Gastroesophageal sphincter (tissue), 4 donors: ENCODE results near the gene DDIT3. TPM values are rescaled to one million over a fixed set of nuclear protein-coding genes. Genes with fewer than 3 reads are reported as not detected.

ENCODE experiments used
- ATAC-seq: fragments of 150-250 bp; one replicate; pipeline ENCODE4 v1.9.1; 2016; ENCODE audit warnings: mild to moderate bottlenecking, moderate library complexity
- H3K27ac ChIP-seq, 4 donors: fragments of 200-600 bp; sonication (generic) in 3 of 4; 1 replicate in 3 of 4; 2 replicates in 1 of 4; pipeline ENCODE4 v1.5.1; 2016 to 2019
- H3K27me3 ChIP-seq: fragments of 200-600 bp; sonication (generic); one replicate; pipeline ENCODE4 v1.5.1; 2019
- H3K36me3 ChIP-seq, 2 donors: fragments of 200-600 bp; sonication (generic); one replicate each; pipeline ENCODE4 v1.5.1; 2019; ENCODE audit warnings: control low read depth in 1 of 2
- H3K4me1 ChIP-seq, 3 donors: fragments of 200-600 bp; sonication (generic); 1 replicate in 2 of 3; 2 replicates in 1 of 3; pipeline ENCODE4 v1.5.1; 2016 to 2019; ENCODE audit warnings: control low read depth in 2 of 3
- H3K4me3 ChIP-seq, 2 donors: fragments of 200-600 bp; sonication (generic); one replicate each; pipeline ENCODE4 v1.5.1; 2019; ENCODE audit warnings: mild to moderate bottlenecking in 1 of 2, moderate library complexity in 1 of 2
- H3K9me3 ChIP-seq, 3 donors: fragments of 200-600 bp; sonication (generic); one replicate each; pipeline ENCODE4 v1.5.1; 2017 to 2019; ENCODE audit warnings: control low read depth in 2 of 3
- CTCF ChIP-seq, 4 experiments: fragments of 200-600 bp in 2 of 4; fragments of 450-650 bp in 2 of 4; sonication (generic) in 1 of 4; IDR thresholded peaks; one replicate each; pipeline ENCODE4 v1.5.1; 2017 to 2019; ENCODE audit warnings: antibody characterized with exemption in 4 of 4, mild to moderate bottlenecking in 2 of 4, moderate library complexity in 2 of 4
- EP300 ChIP-seq: sonication (generic); formaldehyde crosslinking; IDR thresholded peaks from one replicate; pipeline ENCODE4 v1.6.1; 2017; ENCODE audit warnings: antibody characterized with exemption, mild to moderate bottlenecking
- POLR2A ChIP-seq, 2 donors: fragments of 450-650 bp; IDR thresholded peaks; one replicate each; pipeline ENCODE4 v1.6.1; 2017; ENCODE audit warnings: antibody characterized with exemption in 2 of 2, mild to moderate bottlenecking in 2 of 2, moderate library complexity in 1 of 2
- POLR2AphosphoS5 ChIP-seq: sonication (generic); formaldehyde crosslinking; IDR thresholded peaks from one replicate; pipeline ENCODE4 v1.6.1; 2017; ENCODE audit warnings: antibody characterized with exemption
- WGBS, 2 donors: methylation state at CpG; one replicate each; pipeline ENCODE4 v1.1.5; 2018; ENCODE audit warnings: low coverage in 1 of 2; 5-methylcytosine and 5-hydroxymethylcytosine counted together
- total RNA-seq, 4 donors: library from RNA; depleted of rRNA; stranded (reverse); fragments of >200 nt; gene quantifications; one replicate each; pipeline ENCODE4 v1.1.0, GENCODE V29; 2016

DDIT3 gene
- total RNA-seq, 4 donors from 2014 or later, result 17.7 to 41.2 (median 36.5) TPM

- no peak for ATAC-seq
- H3K4me3 ChIP-seq, result no peak overlapping the region
- WGBS, 2 donors, result 64% methylated on average over 6 of the region's 10 CpGs; no CpG with 5 or more reads in 1 of the 2 donors
- peak overlapping the region in 2 of 4 donors; percentile 24 to 37 for H3K27ac ChIP-seq
- no peak for TF ChIP-seq POLR2AphosphoS5
- no peak for TF ChIP-seq POLR2A (IDR thresholded peaks at IDR 0.05)
- no peak for TF ChIP-seq EP300
- TF ChIP-seq CTCF (IDR thresholded peaks at IDR 0.05), result no peak
- peaks cover 0 to 39% (median 14%) of the 10 kb centered on the region in 3 donors for H3K4me1 ChIP-seq
- H3K36me3 ChIP-seq, result peaks cover 0 to 100% of the 10 kb centered on the region in 2 donors
- H3K9me3 ChIP-seq, result no peaks in the 10 kb centered on the region
- no peaks in the 10 kb centered on the region for H3K27me3 ChIP-seq
These were observed 8.7 kb upstream of the DDIT3 start for GRCh38 chr12:57528831-57529555.

- Histone ChIP-seq H3K9me3 (no peaks in the 10 kb centered on the region), H3K27ac (no peak overlapping the region), H3K4me3 (no peak overlapping the region), H3K27me3 (no peaks in the 10 kb centered on the region), H3K4me1 (peaks cover 0 to 47% (median 18%) of the 10 kb centered on the region in 3 donors), H3K36me3 (peaks cover 0 to 93% of the 10 kb centered on the region in 2 donors)
- ATAC-seq, result no peak
- WGBS, 2 donors, result no CpG with 5 or more reads among the region's 12 CpGs
- no peak for TF ChIP-seq POLR2AphosphoS5
- TF ChIP-seq EP300, result no peak
- TF ChIP-seq CTCF (IDR thresholded peaks at IDR 0.05), result no peak
- TF ChIP-seq POLR2A (IDR thresholded peaks at IDR 0.05), result no peak
These were observed 7.9 kb upstream of the DDIT3 start for GRCh38 chr12:57528176-57528575.

- no peaks in the 10 kb centered on the region for H3K27me3 ChIP-seq
- no peak for ATAC-seq
- H3K4me3 ChIP-seq, result no peak overlapping the region
- peaks cover 0 to 84% of the 10 kb centered on the region in 2 donors for H3K36me3 ChIP-seq
- peaks cover 0 to 50% (median 18%) of the 10 kb centered on the region in 3 donors for H3K4me1 ChIP-seq
- H3K9me3 ChIP-seq, result no peaks in the 10 kb centered on the region
- H3K27ac ChIP-seq, result peak overlapping the region in 1 of 4 donors; percentile 38
- TF ChIP-seq CTCF (IDR thresholded peaks at IDR 0.05), result no peak
- TF ChIP-seq POLR2AphosphoS5, result no peak
- TF ChIP-seq POLR2A (IDR thresholded peaks at IDR 0.05), result no peak
- no peak for TF ChIP-seq EP300
- WGBS, 2 donors, result 68 to 70% methylated on average over 2 to 3 of the region's 5 CpGs
These were observed 6.9 kb upstream of the DDIT3 start for GRCh38 chr12:57527184-57527583.

- 83% methylated on average over 1 of the region's 4 CpGs; no CpG with 5 or more reads in 1 of the 2 donors for WGBS, 2 donors
- Histone ChIP-seq H3K36me3 (peaks cover 0 to 78% of the 10 kb centered on the region in 2 donors), H3K4me3 (no peak overlapping the region), H3K27ac (peak overlapping the region in 2 of 4 donors; percentile 4 to 98), H3K27me3 (no peaks in the 10 kb centered on the region), H3K9me3 (no peaks in the 10 kb centered on the region), H3K4me1 (peaks cover 0 to 56% (median 24%) of the 10 kb centered on the region in 3 donors)
- TF ChIP-seq POLR2A (IDR thresholded peaks at IDR 0.05) (no peak), CTCF (IDR thresholded peaks at IDR 0.05) (no peak), POLR2AphosphoS5 (no peak), EP300 (no peak)
- ATAC-seq, result no peak
These were observed 6.3 kb upstream of the DDIT3 start for GRCh38 chr12:57526477-57527126.
